Osteoblast (primary cell): Measurements from ENCODE around the gene HYDIN. TPM values are rescaled to one million over a fixed set of nuclear protein-coding genes. Genes with fewer than 3 reads are reported as not detected.

Experiments
- DNase-seq: peaks from one replicate; pipeline ENCODE4 v3.0.0; 2011; ENCODE audit warnings: low spot score, mixed read lengths; ENCODE audit not compliant: insufficient read length; ENCODE audit errors: missing footprints
- H2AFZ ChIP-seq: 2 replicates; pipeline ENCODE4 v1.6.0; 2011; ENCODE audit warnings: mild to moderate bottlenecking, low read length
- H3K27ac ChIP-seq: 2 replicates; pipeline ENCODE4 v1.5.1; 2011; ENCODE audit warnings: mild to moderate bottlenecking, low read depth, low read length, moderate library complexity
- H3K27me3 ChIP-seq: 2 replicates; pipeline ENCODE4 v1.6.0; 2012; ENCODE audit warnings: mild to moderate bottlenecking, control low read depth, inconsistent platforms, low read length, moderate library complexity; ENCODE audit not compliant: insufficient read depth
- H3K36me3 ChIP-seq: 2 replicates; pipeline ENCODE4 v1.5.1; 2011; ENCODE audit warnings: mild to moderate bottlenecking, low read length, control low read depth, moderate library complexity; ENCODE audit not compliant: insufficient read depth
- H3K4me1 ChIP-seq: 2 replicates; pipeline ENCODE4 v1.5.1; 2011; ENCODE audit warnings: mild to moderate bottlenecking, low read length, control low read depth, moderate library complexity; ENCODE audit not compliant: insufficient read depth
- H3K4me2 ChIP-seq: 2 replicates; pipeline ENCODE4 v1.6.0; 2011; ENCODE audit warnings: mild to moderate bottlenecking, low read length; ENCODE audit not compliant: insufficient read depth
- H3K4me3 ChIP-seq: fragments of 200-600 bp; sonication (generic); 3 replicates; pipeline ENCODE4 v1.5.1; 2012; ENCODE audit warnings: mild to moderate bottlenecking, low read length, inconsistent platforms; ENCODE audit not compliant: insufficient read depth
- H3K79me2 ChIP-seq: 2 replicates; pipeline ENCODE4 v1.6.0; 2012; ENCODE audit warnings: mild to moderate bottlenecking, low read length, control low read depth, inconsistent platforms; ENCODE audit not compliant: insufficient read depth
- H3K9me3 ChIP-seq: 2 replicates; pipeline ENCODE4 v1.5.1; 2011; ENCODE audit warnings: low read depth, low read length, control low read depth
- H4K20me1 ChIP-seq: 2 replicates; pipeline ENCODE4 v1.6.0; 2012; ENCODE audit warnings: mild to moderate bottlenecking, low read length, control low read depth; ENCODE audit not compliant: insufficient read depth
- total RNA-seq: library from RNA; depleted of rRNA; stranded (reverse); fragments of >200 nt; gene quantifications from 2 replicates; pipeline ENCODE4 v1.2.3, GENCODE V29; 2012
- TF ChIP-seq, protein P1 (sequence below): IDR thresholded peaks from 2 replicates; pipeline ENCODE4 v1.5.1; 2011; ENCODE audit warnings: mild to moderate bottlenecking, low read depth, low read length, moderate library complexity; ENCODE audit errors: extremely low read depth

Gene HYDIN
- total RNA-seq, 1 donor, result 2.9 TPM

- Histone ChIP-seq H3K27me3 (no peaks in the 10 kb centered on the region), H3K4me3 (no peak overlapping the region), H2AFZ (no peak overlapping the region), H3K79me2 (no peaks in the 10 kb centered on the region), H3K9me3 (no peaks in the 10 kb centered on the region), H3K4me1 (no peaks in the 10 kb centered on the region), H3K27ac (no peak overlapping the region), H3K4me2 (no peak overlapping the region), H3K36me3 (no peaks in the 10 kb centered on the region), H4K20me1 (no peaks in the 10 kb centered on the region)
- no peak for DNase-seq
- TF ChIP-seq, protein P1, sequence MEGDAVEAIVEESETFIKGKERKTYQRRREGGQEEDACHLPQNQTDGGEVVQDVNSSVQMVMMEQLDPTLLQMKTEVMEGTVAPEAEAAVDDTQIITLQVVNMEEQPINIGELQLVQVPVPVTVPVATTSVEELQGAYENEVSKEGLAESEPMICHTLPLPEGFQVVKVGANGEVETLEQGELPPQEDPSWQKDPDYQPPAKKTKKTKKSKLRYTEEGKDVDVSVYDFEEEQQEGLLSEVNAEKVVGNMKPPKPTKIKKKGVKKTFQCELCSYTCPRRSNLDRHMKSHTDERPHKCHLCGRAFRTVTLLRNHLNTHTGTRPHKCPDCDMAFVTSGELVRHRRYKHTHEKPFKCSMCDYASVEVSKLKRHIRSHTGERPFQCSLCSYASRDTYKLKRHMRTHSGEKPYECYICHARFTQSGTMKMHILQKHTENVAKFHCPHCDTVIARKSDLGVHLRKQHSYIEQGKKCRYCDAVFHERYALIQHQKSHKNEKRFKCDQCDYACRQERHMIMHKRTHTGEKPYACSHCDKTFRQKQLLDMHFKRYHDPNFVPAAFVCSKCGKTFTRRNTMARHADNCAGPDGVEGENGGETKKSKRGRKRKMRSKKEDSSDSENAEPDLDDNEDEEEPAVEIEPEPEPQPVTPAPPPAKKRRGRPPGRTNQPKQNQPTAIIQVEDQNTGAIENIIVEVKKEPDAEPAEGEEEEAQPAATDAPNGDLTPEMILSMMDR, result no peak
Observed at GRCh38 chr16:71263582-71263981, 33.1 kb upstream of the HYDIN start.

- no peaks in the 10 kb centered on the region for H4K20me1 ChIP-seq
- no peak overlapping the region for H3K4me3 ChIP-seq
- no peaks in the 10 kb centered on the region for H3K4me1 ChIP-seq
- H3K79me2 ChIP-seq, result no peaks in the 10 kb centered on the region
- no peak overlapping the region for H3K4me2 ChIP-seq
- no peak overlapping the region for H3K27ac ChIP-seq
- no peaks in the 10 kb centered on the region for H3K9me3 ChIP-seq
- DNase-seq, result no peak
- H3K36me3 ChIP-seq, result no peaks in the 10 kb centered on the region
- no peaks in the 10 kb centered on the region for H3K27me3 ChIP-seq
- TF ChIP-seq, protein P1, result no peak
- H2AFZ ChIP-seq, result no peak overlapping the region
Observed at GRCh38 chr16:71262391-71262790, 31.9 kb upstream of the HYDIN start.

GRCh38 chr16:71260995-71261394 is 30.5 kb upstream of the HYDIN start:
- no peak overlapping the region for H3K4me3 ChIP-seq
- no peak overlapping the region for H2AFZ ChIP-seq
- no peaks in the 10 kb centered on the region for H3K27me3 ChIP-seq
- H3K27ac ChIP-seq, result no peak overlapping the region
- no peaks in the 10 kb centered on the region for H3K36me3 ChIP-seq
- TF ChIP-seq, protein P1, result no peak
- H4K20me1 ChIP-seq, result no peaks in the 10 kb centered on the region
- no peaks in the 10 kb centered on the region for H3K79me2 ChIP-seq
- no peaks in the 10 kb centered on the region for H3K4me1 ChIP-seq
- DNase-seq, result no peak
- no peaks in the 10 kb centered on the region for H3K9me3 ChIP-seq
- no peak overlapping the region for H3K4me2 ChIP-seq

DNA sequence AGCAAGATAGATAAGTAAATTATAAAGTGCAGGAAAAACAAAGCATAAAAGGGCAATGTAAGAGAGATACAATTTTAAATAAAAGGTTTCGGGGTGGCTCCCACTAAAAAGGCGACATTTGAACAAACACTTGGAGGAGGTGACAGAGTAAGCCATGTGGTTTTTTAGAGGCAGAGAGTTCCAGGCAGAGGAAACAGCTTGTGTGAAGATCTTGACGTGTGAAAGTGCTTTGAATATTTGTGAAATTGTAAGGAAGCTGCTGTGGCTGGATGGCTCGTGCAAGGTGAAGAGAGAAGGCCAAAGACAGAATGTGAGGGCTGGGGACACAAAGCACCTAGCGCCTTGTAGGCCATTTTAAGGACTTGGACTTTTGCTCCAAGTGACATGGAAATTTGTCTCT is 28.6 kb upstream of the HYDIN start:
- TF ChIP-seq, protein P1, result no peak
- Histone ChIP-seq H3K27me3 (no peaks in the 10 kb centered on the region), H3K79me2 (no peaks in the 10 kb centered on the region), H3K4me3 (no peak overlapping the region), H3K4me2 (no peak overlapping the region), H4K20me1 (no peaks in the 10 kb centered on the region), H3K4me1 (no peaks in the 10 kb centered on the region), H3K36me3 (no peaks in the 10 kb centered on the region), H2AFZ (no peak overlapping the region), H3K27ac (no peak overlapping the region), H3K9me3 (no peaks in the 10 kb centered on the region)
- DNase-seq, result no peak
